Cardiac muscle cell (in vitro differentiated cells and primary cell): ENCODE results near the gene TRAPPC11. TPM values are rescaled to one million over a fixed set of nuclear protein-coding genes. Genes with fewer than 3 reads are reported as not detected.

Experiments used
- DNase-seq, 2 donors: peaks; one replicate each; pipeline versions ENCODE4 v3.0.0 to v3.0.0-alpha.2; 2010 to 2017; ENCODE audit warnings: low read depth in 1 of 2, low spot score in 1 of 2
- H3K27ac ChIP-seq: fragments of 200-600 bp; sonication (generic); 2 replicates; pipeline ENCODE4 v1.5.1; 2016
- H3K27me3 ChIP-seq: fragments of 200-600 bp; sonication (generic); 2 replicates; pipeline ENCODE4 v1.6.0; 2016; ENCODE audit warnings: control low read depth
- H3K36me3 ChIP-seq: fragments of 200-600 bp; sonication (generic); 2 replicates; pipeline ENCODE4 v1.5.1; 2016; ENCODE audit warnings: control low read depth
- H3K4me1 ChIP-seq: fragments of 200-600 bp; sonication (generic); 2 replicates; pipeline ENCODE4 v1.8.1; 2017; ENCODE audit warnings: low read depth, mild to moderate bottlenecking, mixed run types
- H3K4me3 ChIP-seq: fragments of 200-600 bp; sonication (generic); 2 replicates; pipeline ENCODE4 v1.5.1; 2016; ENCODE audit warnings: mild to moderate bottlenecking
- H3K9me3 ChIP-seq: fragments of 200-600 bp; sonication (generic); 2 replicates; pipeline ENCODE4 v1.5.1; 2017; ENCODE audit warnings: low read depth, mild to moderate bottlenecking, control low read depth
- polyA plus RNA-seq: library from polyadenylated mRNA; unstranded; fragments of >200 nt; fragmentation: Nextera tagmentation; extraction: Ambion mirVana; gene quantifications from 2 replicates; pipeline ENCODE4 v1.2.1, GENCODE V29; 2016
- total RNA-seq: library from RNA; depleted of rRNA; stranded (reverse); fragments of >200 nt; gene quantifications from 2 replicates; pipeline ENCODE4 v1.2.3, GENCODE V29; 2016
- TF ChIP-seq, protein P1 (sequence below): IDR thresholded peaks from 2 replicates; pipeline ENCODE4 v1.5.1; 2012; ENCODE audit warnings: low read depth, mild to moderate bottlenecking, low read length

TRAPPC11 gene
- total and polyA plus RNA-seq, 2 experiments from 2014 or later: 15.8 to 45.7 TPM

DNA sequence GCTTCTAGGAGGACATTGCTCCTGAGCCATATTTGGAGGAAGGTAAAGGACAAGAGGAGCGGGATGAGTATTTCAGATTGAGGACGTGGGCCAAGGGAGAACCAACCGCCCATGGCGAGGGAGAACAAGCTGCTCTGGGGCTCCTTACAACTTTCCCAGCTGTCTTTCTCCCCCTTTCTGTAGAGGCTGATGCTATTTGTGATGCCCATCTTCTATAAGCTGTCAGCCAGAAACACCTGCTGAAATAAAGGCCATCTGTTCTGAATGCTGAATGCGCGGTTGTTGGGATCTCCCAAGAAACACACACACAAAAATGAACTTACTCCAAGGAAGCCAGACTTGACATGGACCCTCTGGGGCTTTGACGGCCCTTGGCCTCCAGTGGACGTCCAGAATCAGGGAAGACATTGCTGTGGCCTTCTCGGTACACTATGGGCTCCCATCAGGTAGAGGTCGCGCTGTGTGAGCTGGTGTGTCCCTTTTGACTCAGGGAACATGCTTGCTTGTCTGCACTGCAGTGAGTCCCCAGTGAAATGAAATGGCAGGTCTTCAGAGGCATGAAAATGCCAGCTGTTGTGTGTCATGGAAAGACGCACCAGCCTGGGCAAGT lies 31.0 kb upstream of the TRAPPC11 start:
- Histone ChIP-seq H3K27me3 (no peaks in the 10 kb centered on the region), H3K36me3 (no peaks in the 10 kb centered on the region), H3K9me3 (no peaks in the 10 kb centered on the region), H3K4me3 (no peak overlapping the region), H3K27ac (no peak overlapping the region), H3K4me1 (no peaks in the 10 kb centered on the region)
- no peak for DNase-seq
- TF ChIP-seq, protein P1, sequence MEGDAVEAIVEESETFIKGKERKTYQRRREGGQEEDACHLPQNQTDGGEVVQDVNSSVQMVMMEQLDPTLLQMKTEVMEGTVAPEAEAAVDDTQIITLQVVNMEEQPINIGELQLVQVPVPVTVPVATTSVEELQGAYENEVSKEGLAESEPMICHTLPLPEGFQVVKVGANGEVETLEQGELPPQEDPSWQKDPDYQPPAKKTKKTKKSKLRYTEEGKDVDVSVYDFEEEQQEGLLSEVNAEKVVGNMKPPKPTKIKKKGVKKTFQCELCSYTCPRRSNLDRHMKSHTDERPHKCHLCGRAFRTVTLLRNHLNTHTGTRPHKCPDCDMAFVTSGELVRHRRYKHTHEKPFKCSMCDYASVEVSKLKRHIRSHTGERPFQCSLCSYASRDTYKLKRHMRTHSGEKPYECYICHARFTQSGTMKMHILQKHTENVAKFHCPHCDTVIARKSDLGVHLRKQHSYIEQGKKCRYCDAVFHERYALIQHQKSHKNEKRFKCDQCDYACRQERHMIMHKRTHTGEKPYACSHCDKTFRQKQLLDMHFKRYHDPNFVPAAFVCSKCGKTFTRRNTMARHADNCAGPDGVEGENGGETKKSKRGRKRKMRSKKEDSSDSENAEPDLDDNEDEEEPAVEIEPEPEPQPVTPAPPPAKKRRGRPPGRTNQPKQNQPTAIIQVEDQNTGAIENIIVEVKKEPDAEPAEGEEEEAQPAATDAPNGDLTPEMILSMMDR: no peak

DNA sequence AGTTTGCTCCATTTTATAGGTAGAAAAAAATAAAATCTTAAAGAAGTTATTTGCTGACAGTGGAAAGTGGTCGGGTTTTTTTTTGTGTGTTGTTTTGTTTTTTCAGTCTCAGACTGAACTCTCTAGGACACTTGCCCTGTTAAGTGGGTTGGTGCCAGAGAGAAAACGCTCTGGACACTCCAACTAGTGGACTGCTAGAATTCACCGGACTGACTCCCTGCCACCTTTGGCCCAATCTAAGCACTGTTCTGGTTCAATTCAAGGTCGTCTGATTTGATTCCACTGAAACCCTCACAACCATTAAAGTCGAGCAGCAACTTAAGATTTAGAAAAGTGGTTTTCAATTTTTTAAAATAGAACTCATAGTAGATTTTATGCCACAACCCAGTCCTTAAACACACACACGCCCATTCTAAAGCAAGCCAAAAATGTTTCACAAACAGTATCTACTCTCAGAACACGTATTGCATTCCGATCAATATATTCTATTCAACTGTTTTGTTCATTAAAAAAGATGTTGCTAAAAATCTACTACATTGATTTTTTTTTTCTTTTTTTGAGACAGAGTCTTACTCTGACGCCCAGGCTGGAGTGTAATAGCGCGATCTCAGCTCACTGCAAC lies 27.4 kb upstream of the TRAPPC11 start:
- TF ChIP-seq, protein P1: no peak
- Histone ChIP-seq H3K4me3 (no peak overlapping the region), H3K4me1 (peaks cover 5% of the 10 kb centered on the region), H3K9me3 (no peaks in the 10 kb centered on the region), H3K27me3 (no peaks in the 10 kb centered on the region), H3K27ac (no peak overlapping the region), H3K36me3 (no peaks in the 10 kb centered on the region)
- DNase-seq: no peak

DNA sequence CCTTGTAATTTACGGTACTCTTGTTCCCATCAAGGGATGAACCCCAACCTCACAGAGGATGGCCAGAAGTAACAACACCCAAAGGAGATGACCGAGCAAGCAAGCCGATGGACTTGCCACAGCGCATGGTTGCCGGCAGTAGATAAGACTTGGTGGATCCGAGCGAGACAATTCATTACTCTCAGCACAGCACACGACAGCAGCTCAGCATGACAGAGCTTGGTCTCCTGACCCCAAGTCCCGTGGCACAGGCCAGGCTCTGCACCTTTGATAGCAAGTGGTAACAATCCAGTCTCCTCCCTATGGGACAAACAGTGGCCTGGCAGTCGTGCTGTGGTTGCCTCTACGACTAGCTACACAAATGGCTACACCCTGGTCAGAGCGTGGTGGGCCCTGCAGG lies 26.4 kb upstream of the TRAPPC11 start:
- TF ChIP-seq, protein P1: no peak
- Histone ChIP-seq H3K27ac (no peak overlapping the region), H3K36me3 (no peaks in the 10 kb centered on the region), H3K27me3 (no peaks in the 10 kb centered on the region), H3K9me3 (no peaks in the 10 kb centered on the region), H3K4me1 (peaks cover 5% of the 10 kb centered on the region), H3K4me3 (no peak overlapping the region)
- no peak for DNase-seq

DNA sequence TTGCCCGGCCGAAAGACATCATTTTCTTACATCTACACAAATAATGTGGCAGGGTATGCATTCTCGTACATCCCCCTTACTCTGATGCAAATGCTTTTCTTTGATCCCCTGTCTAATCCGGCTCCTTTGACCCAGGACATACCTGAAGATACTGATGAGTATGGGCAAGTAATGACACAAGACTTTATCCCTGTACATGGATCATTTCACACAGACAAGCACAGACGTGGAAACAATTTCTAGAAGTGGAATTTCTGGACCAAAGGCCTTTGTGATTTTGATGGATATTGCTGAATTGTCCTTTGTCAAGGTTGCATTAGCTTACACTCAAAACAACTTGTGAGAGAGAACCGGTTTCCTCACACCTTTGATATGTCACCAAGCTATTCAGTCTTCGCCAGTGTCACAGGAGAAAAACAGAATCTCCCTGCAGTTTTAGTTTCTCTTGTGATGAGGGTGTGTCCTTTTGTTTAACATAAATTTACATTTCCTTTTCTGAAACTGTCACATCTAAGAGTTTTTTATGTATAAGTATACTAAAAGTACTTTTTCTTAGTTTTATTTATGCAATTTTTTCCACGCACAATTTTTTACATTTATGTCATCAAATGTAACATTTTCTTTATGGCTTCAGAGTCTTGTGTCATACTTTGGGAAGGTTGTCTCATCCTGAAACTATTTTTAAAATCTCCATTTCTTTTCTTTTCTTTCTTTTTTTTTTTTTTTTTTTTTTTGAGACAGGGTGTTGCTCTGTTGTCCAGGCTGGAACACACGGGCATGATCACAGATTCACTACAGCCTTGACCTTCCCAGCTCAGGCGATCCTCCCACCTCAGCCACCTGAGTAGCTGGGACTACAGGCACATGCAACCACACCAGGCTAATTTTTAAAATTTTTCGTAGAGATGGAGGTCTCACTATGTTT lies 25.4 kb upstream of the TRAPPC11 start:
- no peak overlapping the region for H3K27ac ChIP-seq
- no peaks in the 10 kb centered on the region for H3K36me3 ChIP-seq
- H3K4me1 ChIP-seq: peaks cover 5% of the 10 kb centered on the region
- no peaks in the 10 kb centered on the region for H3K9me3 ChIP-seq
- H3K27me3 ChIP-seq: no peaks in the 10 kb centered on the region
- TF ChIP-seq, protein P1: no peak
- no peak for DNase-seq
- H3K4me3 ChIP-seq: no peak overlapping the region

DNA sequence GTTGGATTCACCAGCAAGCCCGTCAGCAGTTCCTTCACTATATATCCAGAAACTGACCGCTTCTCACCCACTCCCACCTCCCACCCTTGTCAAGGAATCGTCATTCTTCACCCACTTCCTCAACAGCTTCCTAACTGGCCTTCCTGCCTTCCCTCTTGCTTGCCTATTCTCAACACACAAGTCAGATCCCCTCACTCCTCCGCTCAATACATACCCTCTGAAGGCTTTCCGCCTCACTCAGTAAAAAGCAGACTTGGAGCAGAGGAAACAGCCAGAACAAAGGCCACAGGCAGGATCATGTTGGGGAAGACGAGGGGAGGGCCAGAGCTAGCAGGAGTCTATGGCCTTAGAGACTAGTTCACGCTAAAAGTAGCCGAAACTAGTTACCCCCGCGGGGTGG lies 23.8 kb upstream of the TRAPPC11 start:
- Histone ChIP-seq H3K4me3 (no peak overlapping the region), H3K4me1 (peaks cover 5% of the 10 kb centered on the region), H3K36me3 (no peaks in the 10 kb centered on the region), H3K9me3 (no peaks in the 10 kb centered on the region), H3K27me3 (no peaks in the 10 kb centered on the region), H3K27ac (no peak overlapping the region)
- peak in 1 of 2 donors; percentile 44 for DNase-seq
- TF ChIP-seq, protein P1: no peak
